ENCODE measurements around the gene EPS8L1.
"Not testable (repeated sequence)": the region's sequence is repeated elsewhere in the genome, so short reads cannot be mapped to it uniquely, and the experiment has no call there.

The EPS8L1 gene

GRCh38 chr19:55075371-55075998 is at the start of gene EPS8L1:
Gene EPS8L1 (plus strand): TSS chr19:55075869. CDS start chr19:55076445, 576 bp downstream.
- peaks cover 66% of the 10 kb centered on the region for H3K27me3 ChIP-seq (ENCODE audit: control insufficient read depth, insufficient read depth, low read length)
- peak within 1 kb of the TSS; percentile 35 for H3K4me3 ChIP-seq (ENCODE audit: low read length)
- H3K4me1 ChIP-seq (ENCODE audit: control insufficient read depth, low read depth, low read length): peaks cover 6% of the 10 kb centered on the region
- H3K9me3 ChIP-seq (ENCODE audit: control insufficient read depth, low read depth, low read length): no peaks in the 10 kb centered on the region
- H3K9ac ChIP-seq (ENCODE audit: low read length): no peak within 1 kb of the TSS
- H3K27ac ChIP-seq (ENCODE audit: low read length): no peak within 1 kb of the TSS
- no peaks in the 10 kb centered on the region for H3K36me3 ChIP-seq (ENCODE audit: control insufficient read depth, low read depth, low read length)

GRCh38 chr19:55027140-55027471 is 48.6 kb upstream of the EPS8L1 start:
- not testable (repeated sequence) for H3K9me3 ChIP-seq (ENCODE audit: control insufficient read depth, low read depth, low read length); H3K27ac ChIP-seq (ENCODE audit: low read length); H3K4me1 ChIP-seq (ENCODE audit: control insufficient read depth, low read depth, low read length); H3K36me3 ChIP-seq (ENCODE audit: control insufficient read depth, low read depth, low read length); H3K27me3 ChIP-seq (ENCODE audit: control insufficient read depth, insufficient read depth, low read length); H3K4me3 ChIP-seq (ENCODE audit: low read length); H3K9ac ChIP-seq (ENCODE audit: low read length)

- Histone ChIP-seq H3K4me3 (ENCODE audit: low read length) (no peak overlapping the region), H3K36me3 (ENCODE audit: control insufficient read depth, low read depth, low read length) (no peaks in the 10 kb centered on the region), H3K27ac (ENCODE audit: low read length) (no peak overlapping the region), H3K9me3 (ENCODE audit: control insufficient read depth, low read depth, low read length) (no peaks in the 10 kb centered on the region), H3K9ac (ENCODE audit: low read length) (no peak overlapping the region), H3K4me1 (ENCODE audit: control insufficient read depth, low read depth, low read length) (no peaks in the 10 kb centered on the region), H3K27me3 (ENCODE audit: control insufficient read depth, insufficient read depth, low read length) (no peaks in the 10 kb centered on the region)
These were observed 48.0 kb upstream of the EPS8L1 start for GRCh38 chr19:55027472-55028337.

- Histone ChIP-seq H3K4me1 (ENCODE audit: control insufficient read depth, low read depth, low read length) (no peaks in the 10 kb centered on the region), H3K4me3 (ENCODE audit: low read length) (no peak overlapping the region), H3K27ac (ENCODE audit: low read length) (no peak overlapping the region), H3K27me3 (ENCODE audit: control insufficient read depth, insufficient read depth, low read length) (no peaks in the 10 kb centered on the region), H3K36me3 (ENCODE audit: control insufficient read depth, low read depth, low read length) (no peaks in the 10 kb centered on the region), H3K9ac (ENCODE audit: low read length) (no peak overlapping the region), H3K9me3 (ENCODE audit: control insufficient read depth, low read depth, low read length) (no peaks in the 10 kb centered on the region)
These were observed 46.9 kb upstream of the EPS8L1 start for GRCh38 chr19:55028757-55029156.

GRCh38 chr19:55031178-55031577 is 44.5 kb upstream of the EPS8L1 start:
- no peaks in the 10 kb centered on the region for H3K27me3 ChIP-seq (ENCODE audit: control insufficient read depth, insufficient read depth, low read length)
- H3K9ac ChIP-seq (ENCODE audit: low read length): no peak overlapping the region
- no peak overlapping the region for H3K27ac ChIP-seq (ENCODE audit: low read length)
- H3K4me3 ChIP-seq (ENCODE audit: low read length): no peak overlapping the region
- no peaks in the 10 kb centered on the region for H3K4me1 ChIP-seq (ENCODE audit: control insufficient read depth, low read depth, low read length)
- H3K36me3 ChIP-seq (ENCODE audit: control insufficient read depth, low read depth, low read length): no peaks in the 10 kb centered on the region
- no peaks in the 10 kb centered on the region for H3K9me3 ChIP-seq (ENCODE audit: control insufficient read depth, low read depth, low read length)

GRCh38 chr19:55032170-55032800 is 43.4 kb upstream of the EPS8L1 start:
- Histone ChIP-seq H3K9me3 (ENCODE audit: control insufficient read depth, low read depth, low read length) (no peaks in the 10 kb centered on the region), H3K4me3 (ENCODE audit: low read length) (no peak overlapping the region), H3K9ac (ENCODE audit: low read length) (no peak overlapping the region), H3K27me3 (ENCODE audit: control insufficient read depth, insufficient read depth, low read length) (no peaks in the 10 kb centered on the region), H3K36me3 (ENCODE audit: control insufficient read depth, low read depth, low read length) (no peaks in the 10 kb centered on the region), H3K27ac (ENCODE audit: low read length) (no peak overlapping the region), H3K4me1 (ENCODE audit: control insufficient read depth, low read depth, low read length) (no peaks in the 10 kb centered on the region)

- not testable (repeated sequence) for H3K9ac ChIP-seq (ENCODE audit: low read length); H3K27ac ChIP-seq (ENCODE audit: low read length); H3K27me3 ChIP-seq (ENCODE audit: control insufficient read depth, insufficient read depth, low read length); H3K9me3 ChIP-seq (ENCODE audit: control insufficient read depth, low read depth, low read length); H3K36me3 ChIP-seq (ENCODE audit: control insufficient read depth, low read depth, low read length); H3K4me1 ChIP-seq (ENCODE audit: control insufficient read depth, low read depth, low read length); H3K4me3 ChIP-seq (ENCODE audit: low read length)
These were observed 42.6 kb upstream of the EPS8L1 start for GRCh38 chr19:55032976-55033643.

GRCh38 chr19:55034751-55035150 is 40.9 kb upstream of the EPS8L1 start:
- Histone ChIP-seq H3K27me3 (ENCODE audit: control insufficient read depth, insufficient read depth, low read length) (no peaks in the 10 kb centered on the region), H3K4me1 (ENCODE audit: control insufficient read depth, low read depth, low read length) (no peaks in the 10 kb centered on the region), H3K36me3 (ENCODE audit: control insufficient read depth, low read depth, low read length) (no peaks in the 10 kb centered on the region), H3K9me3 (ENCODE audit: control insufficient read depth, low read depth, low read length) (no peaks in the 10 kb centered on the region), H3K4me3 (ENCODE audit: low read length) (no peak overlapping the region), H3K9ac (ENCODE audit: low read length) (no peak overlapping the region), H3K27ac (ENCODE audit: low read length) (no peak overlapping the region)

- H3K9ac ChIP-seq (ENCODE audit: low read length): no peak overlapping the region
- no peaks in the 10 kb centered on the region for H3K36me3 ChIP-seq (ENCODE audit: control insufficient read depth, low read depth, low read length)
- H3K4me3 ChIP-seq (ENCODE audit: low read length): no peak overlapping the region
- no peaks in the 10 kb centered on the region for H3K27me3 ChIP-seq (ENCODE audit: control insufficient read depth, insufficient read depth, low read length)
- no peaks in the 10 kb centered on the region for H3K4me1 ChIP-seq (ENCODE audit: control insufficient read depth, low read depth, low read length)
- no peaks in the 10 kb centered on the region for H3K9me3 ChIP-seq (ENCODE audit: control insufficient read depth, low read depth, low read length)
- H3K27ac ChIP-seq (ENCODE audit: low read length): no peak overlapping the region
These were observed 39.6 kb upstream of the EPS8L1 start for GRCh38 chr19:55036058-55036457.

- not testable (repeated sequence) for H3K27me3 ChIP-seq (ENCODE audit: control insufficient read depth, insufficient read depth, low read length); H3K9ac ChIP-seq (ENCODE audit: low read length); H3K27ac ChIP-seq (ENCODE audit: low read length); H3K36me3 ChIP-seq (ENCODE audit: control insufficient read depth, low read depth, low read length); H3K4me3 ChIP-seq (ENCODE audit: low read length); H3K4me1 ChIP-seq (ENCODE audit: control insufficient read depth, low read depth, low read length); H3K9me3 ChIP-seq (ENCODE audit: control insufficient read depth, low read depth, low read length)
These were observed 38.1 kb upstream of the EPS8L1 start for GRCh38 chr19:55037603-55038002.

- H3K27ac ChIP-seq (ENCODE audit: low read length); H3K4me3 ChIP-seq (ENCODE audit: low read length); H3K9me3 ChIP-seq (ENCODE audit: control insufficient read depth, low read depth, low read length); H3K27me3 ChIP-seq (ENCODE audit: control insufficient read depth, insufficient read depth, low read length); H3K9ac ChIP-seq (ENCODE audit: low read length); H3K4me1 ChIP-seq (ENCODE audit: control insufficient read depth, low read depth, low read length): not testable (repeated sequence)
- peaks cover 18% of the 10 kb centered on the region for H3K36me3 ChIP-seq (ENCODE audit: control insufficient read depth, low read depth, low read length)
These were observed 35.0 kb upstream of the EPS8L1 start for GRCh38 chr19:55040654-55041053.
